ENCODE measurements around the gene ITGB8. TPM values are rescaled to one million over a fixed set of nuclear protein-coding genes. Genes with fewer than 3 reads are reported as not detected.

ITGB8 gene
- total and polyA plus RNA-seq, 4 experiments from 2014 or later: 0.11 to 0.12 TPM; not detected in 2

DNA sequence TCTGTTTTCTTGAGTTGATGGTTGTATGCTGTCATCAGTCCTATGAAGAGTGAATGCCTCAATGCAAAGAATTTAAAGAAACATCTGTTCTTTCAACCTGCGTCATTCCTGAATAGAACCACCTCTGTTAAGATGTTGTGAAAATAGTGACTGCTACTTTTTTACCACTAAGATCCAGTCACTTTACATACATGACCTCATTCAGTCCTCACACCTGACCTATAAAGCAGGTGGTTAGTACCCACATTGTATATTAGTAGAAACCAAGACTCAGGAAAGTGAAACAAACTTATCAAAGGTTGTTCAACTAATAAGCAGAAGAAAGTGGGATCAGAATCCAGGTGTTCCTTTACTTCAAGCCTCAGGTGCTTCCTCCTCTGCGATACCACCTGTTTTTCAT, 64.8 kb downstream of the ITGB8 start:
- no peaks in the 10 kb centered on the region for H3K27me3 ChIP-seq (ENCODE audit: insufficient read depth, low read length)
- intact Hi-C loops (cut with micrococcal nuclease): no loop called here
- no peak overlapping the region for H3K27ac Mint-ChIP-seq
- H3K4me3 Mint-ChIP-seq: no peak overlapping the region
- H3K4me1 ChIP-seq (ENCODE audit: insufficient read depth, low read length): no peaks in the 10 kb centered on the region
- DNase-seq: no peak
- peaks cover 0 to 1% (median 0%) of the 10 kb centered on the region in 8 donors for H3K9me3 Mint-ChIP-seq
- H3K36me3 ChIP-seq (ENCODE audit: insufficient read depth, low read length): no peaks in the 10 kb centered on the region
- ChIA-PET POLR2A (ENCODE audit: partially characterized antibody) (no interaction called here), CTCF (ENCODE audit: partially characterized antibody) (interaction anchor here (1.5 kb wide), 1 partner anchor 12 kb away, joined by 4 read pairs; no protein-coding TSS in a partner anchor)
- H3K4me1 Mint-ChIP-seq: no peaks in the 10 kb centered on the region
- no peak overlapping the region for H3K27ac ChIP-seq (ENCODE audit: low read depth, low read length)
- H3K36me3 Mint-ChIP-seq: no peaks in the 10 kb centered on the region
- no peak overlapping the region for H3K4me3 ChIP-seq (ENCODE audit: low read length in 2 of 2)
- no peaks in the 10 kb centered on the region for H3K27me3 Mint-ChIP-seq
- H3K9me3 ChIP-seq (ENCODE audit: control insufficient read depth in 1 of 2, low read length in 2 of 2): no peaks in the 10 kb centered on the region

DNA sequence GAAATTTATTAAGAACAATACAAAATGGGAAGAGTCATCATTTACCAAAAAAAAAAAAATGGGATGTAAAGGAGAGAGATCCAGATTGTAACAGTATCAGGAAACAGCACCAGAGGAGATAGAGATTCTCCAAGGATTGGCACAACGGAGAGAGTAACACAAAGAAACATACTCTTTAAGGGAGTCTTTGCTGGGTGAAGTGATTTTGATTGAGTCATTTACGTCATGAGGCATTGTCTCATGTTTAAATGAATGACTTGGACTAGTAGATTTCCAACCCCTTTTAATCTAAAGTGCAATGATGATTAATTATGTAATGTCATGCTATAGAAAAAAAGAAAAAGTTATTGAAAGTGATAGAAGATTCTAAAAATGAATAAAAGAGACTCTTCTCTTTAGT, 68.8 kb downstream of the ITGB8 start:
- no peaks in the 10 kb centered on the region for H3K27me3 Mint-ChIP-seq
- H3K9me3 ChIP-seq (ENCODE audit: control insufficient read depth in 1 of 2, low read length in 2 of 2): no peaks in the 10 kb centered on the region
- DNase-seq: no peak
- H3K36me3 Mint-ChIP-seq: no peaks in the 10 kb centered on the region
- no peak overlapping the region for H3K27ac ChIP-seq (ENCODE audit: low read depth, low read length)
- H3K4me1 Mint-ChIP-seq: no peaks in the 10 kb centered on the region
- H3K27me3 ChIP-seq (ENCODE audit: insufficient read depth, low read length): no peaks in the 10 kb centered on the region
- H3K4me1 ChIP-seq (ENCODE audit: insufficient read depth, low read length): no peaks in the 10 kb centered on the region
- CTCF ChIA-PET (ENCODE audit: partially characterized antibody): no interaction called here
- H3K9me3 Mint-ChIP-seq: no peaks in the 10 kb centered on the region
- intact Hi-C loops (cut with micrococcal nuclease): no loop called here
- no peak overlapping the region for H3K27ac Mint-ChIP-seq
- no peak overlapping the region for H3K4me3 ChIP-seq (ENCODE audit: low read length in 2 of 2)
- POLR2A ChIA-PET (ENCODE audit: partially characterized antibody): no interaction called here
- H3K4me3 Mint-ChIP-seq: no peak overlapping the region
- H3K36me3 ChIP-seq (ENCODE audit: insufficient read depth, low read length): no peaks in the 10 kb centered on the region

DNA sequence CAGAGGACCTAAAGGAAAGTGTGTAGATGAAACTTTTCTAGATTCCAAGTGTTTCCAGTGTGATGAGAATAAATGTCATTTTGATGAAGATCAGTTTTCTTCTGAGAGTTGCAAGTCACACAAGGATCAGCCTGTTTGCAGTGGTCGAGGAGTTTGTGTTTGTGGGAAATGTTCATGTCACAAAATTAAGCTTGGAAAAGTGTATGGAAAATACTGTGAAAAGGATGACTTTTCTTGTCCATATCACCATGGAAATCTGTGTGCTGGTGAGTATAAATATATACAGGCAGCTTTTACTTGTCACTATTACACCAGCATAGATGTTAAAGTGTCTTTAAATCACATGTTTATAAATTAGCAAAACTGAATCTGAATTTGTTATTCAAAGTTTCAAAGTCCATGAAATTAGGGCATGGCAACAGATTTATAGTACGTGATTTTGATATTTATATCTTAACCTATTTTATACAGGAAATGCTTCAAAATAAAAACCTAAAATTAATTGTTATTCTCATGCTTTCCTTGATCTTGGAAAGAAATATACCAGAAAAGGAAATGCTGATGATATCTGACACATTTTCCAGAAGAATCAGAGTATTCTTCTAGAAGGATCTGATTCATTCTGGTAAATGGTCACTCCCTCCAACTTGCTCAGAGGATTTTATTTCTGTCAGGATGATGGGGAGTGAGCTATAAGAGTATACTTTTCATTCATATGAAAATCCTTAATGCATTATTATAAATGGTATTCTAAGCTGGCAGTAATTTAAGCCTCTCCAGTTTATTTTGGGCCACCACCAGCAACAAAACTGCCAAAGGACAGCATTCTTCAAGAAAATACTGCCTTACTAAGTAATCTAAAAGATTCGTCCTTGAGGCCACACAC, 71.4 kb downstream of the ITGB8 start:
- intact Hi-C loops (cut with micrococcal nuclease): no loop called here
- no peak for DNase-seq
- H3K27ac ChIP-seq (ENCODE audit: low read depth, low read length): no peak overlapping the region
- no peaks in the 10 kb centered on the region for H3K27me3 ChIP-seq (ENCODE audit: insufficient read depth, low read length)
- ChIA-PET CTCF (ENCODE audit: partially characterized antibody) (no interaction called here), POLR2A (ENCODE audit: partially characterized antibody) (no interaction called here)
- no peaks in the 10 kb centered on the region for H3K9me3 ChIP-seq (ENCODE audit: control insufficient read depth in 1 of 2, low read length in 2 of 2)
- no peak overlapping the region for H3K4me3 ChIP-seq (ENCODE audit: low read length in 2 of 2)
- H3K36me3 Mint-ChIP-seq: no peaks in the 10 kb centered on the region
- no peaks in the 10 kb centered on the region for H3K9me3 Mint-ChIP-seq
- no peaks in the 10 kb centered on the region for H3K4me1 ChIP-seq (ENCODE audit: insufficient read depth, low read length)
- H3K27ac Mint-ChIP-seq: no peak overlapping the region
- H3K4me1 Mint-ChIP-seq: no peaks in the 10 kb centered on the region
- no peak overlapping the region for H3K4me3 Mint-ChIP-seq
- H3K36me3 ChIP-seq (ENCODE audit: insufficient read depth, low read length): no peaks in the 10 kb centered on the region
- no peaks in the 10 kb centered on the region for H3K27me3 Mint-ChIP-seq

DNA sequence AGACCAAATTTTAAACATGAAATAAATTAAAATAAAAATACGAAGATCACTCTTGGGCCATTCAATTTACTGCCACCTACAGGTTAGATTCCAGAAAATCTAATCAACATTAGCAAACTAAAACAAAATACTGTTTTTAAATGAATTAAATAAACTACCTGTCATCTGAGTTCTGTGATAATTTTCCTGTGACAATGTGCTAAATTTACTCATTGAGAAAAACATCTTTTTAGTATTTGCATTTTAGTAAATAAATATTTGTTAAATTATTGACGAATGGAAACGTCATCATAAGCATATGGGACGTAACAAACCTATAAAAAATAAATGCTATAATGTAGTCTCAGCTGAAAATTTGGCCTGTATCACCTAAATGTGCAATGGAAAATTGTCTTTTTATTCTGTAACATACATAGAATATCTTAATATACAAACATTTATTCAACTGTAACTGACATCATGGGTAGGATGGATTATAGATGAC, 72.1 kb downstream of the ITGB8 start:
- H3K4me3 ChIP-seq (ENCODE audit: low read length in 2 of 2): no peak overlapping the region
- no peaks in the 10 kb centered on the region for H3K4me1 ChIP-seq (ENCODE audit: insufficient read depth, low read length)
- no peaks in the 10 kb centered on the region for H3K4me1 Mint-ChIP-seq
- intact Hi-C loops (cut with micrococcal nuclease): no loop called here
- no peaks in the 10 kb centered on the region for H3K9me3 ChIP-seq (ENCODE audit: control insufficient read depth in 1 of 2, low read length in 2 of 2)
- no peaks in the 10 kb centered on the region for H3K36me3 ChIP-seq (ENCODE audit: insufficient read depth, low read length)
- no peak overlapping the region for H3K27ac Mint-ChIP-seq
- ChIA-PET CTCF (ENCODE audit: partially characterized antibody) (no interaction called here), POLR2A (ENCODE audit: partially characterized antibody) (no interaction called here)
- H3K4me3 Mint-ChIP-seq: no peak overlapping the region
- no peaks in the 10 kb centered on the region for H3K27me3 Mint-ChIP-seq
- peaks cover 0 to 3% (median 0%) of the 10 kb centered on the region in 8 donors for H3K9me3 Mint-ChIP-seq
- H3K27ac ChIP-seq (ENCODE audit: low read depth, low read length): no peak overlapping the region
- H3K36me3 Mint-ChIP-seq: no peaks in the 10 kb centered on the region
- DNase-seq: no peak
- H3K27me3 ChIP-seq (ENCODE audit: insufficient read depth, low read length): no peaks in the 10 kb centered on the region

DNA sequence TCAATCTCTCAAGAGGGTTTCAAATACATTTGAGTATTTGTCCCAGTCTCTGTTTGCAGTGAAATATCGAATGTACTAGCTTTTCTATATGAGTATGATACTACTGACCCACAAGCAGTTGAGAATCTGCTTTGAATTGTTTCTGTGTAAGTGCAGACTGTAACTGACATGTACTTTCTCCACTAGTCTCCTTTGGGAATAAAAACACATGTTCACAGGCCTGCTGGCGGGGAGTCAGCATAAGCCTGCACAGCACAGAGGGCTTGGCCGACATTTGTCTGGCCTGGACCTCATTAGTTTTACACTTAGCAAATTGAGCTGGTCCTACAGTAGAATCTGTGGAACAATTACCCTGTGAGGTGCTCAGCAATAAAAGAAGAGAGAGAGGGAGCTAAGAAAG, 72.6 kb downstream of the ITGB8 start:
- Mint-ChIP-seq H3K4me1 (no peaks in the 10 kb centered on the region), H3K9me3 (peaks cover 0 to 3% (median 0%) of the 10 kb centered on the region in 8 donors), H3K27ac (no peak overlapping the region), H3K4me3 (no peak overlapping the region), H3K27me3 (no peaks in the 10 kb centered on the region), H3K36me3 (no peaks in the 10 kb centered on the region)
- ChIA-PET POLR2A (ENCODE audit: partially characterized antibody) (no interaction called here), CTCF (ENCODE audit: partially characterized antibody) (interaction anchor here (1.1 kb wide), 1 partner anchor 11 kb away, joined by 3 read pairs; no protein-coding TSS in a partner anchor)
- DNase-seq: no peak
- Histone ChIP-seq H3K27ac (ENCODE audit: low read depth, low read length) (no peak overlapping the region), H3K9me3 (ENCODE audit: control insufficient read depth in 1 of 2, low read length in 2 of 2) (no peaks in the 10 kb centered on the region), H3K27me3 (ENCODE audit: insufficient read depth, low read length) (no peaks in the 10 kb centered on the region), H3K36me3 (ENCODE audit: insufficient read depth, low read length) (no peaks in the 10 kb centered on the region), H3K4me1 (ENCODE audit: insufficient read depth, low read length) (no peaks in the 10 kb centered on the region), H3K4me3 (ENCODE audit: low read length in 2 of 2) (no peak overlapping the region)
- intact Hi-C loops (cut with micrococcal nuclease): no loop called here

DNA sequence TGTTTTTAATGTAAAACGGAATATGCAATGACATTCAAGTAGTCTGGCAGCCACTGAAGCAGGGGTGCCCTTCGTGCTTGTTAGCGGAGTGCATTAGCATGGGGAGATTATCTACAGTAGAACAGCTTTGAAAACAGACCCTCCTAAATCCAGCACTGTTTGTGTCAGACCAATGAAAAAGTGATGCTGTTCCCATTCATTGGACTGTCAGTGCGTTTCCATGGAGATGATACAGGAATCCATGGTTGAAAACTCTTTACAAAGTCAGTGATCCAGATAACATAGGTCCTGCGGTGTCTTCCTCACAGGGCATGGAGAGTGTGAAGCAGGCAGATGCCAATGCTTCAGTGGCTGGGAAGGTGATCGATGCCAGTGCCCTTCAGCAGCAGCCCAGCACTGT, 73.6 kb downstream of the ITGB8 start:
- H3K36me3 ChIP-seq (ENCODE audit: insufficient read depth, low read length): no peaks in the 10 kb centered on the region
- H3K4me3 ChIP-seq (ENCODE audit: low read length in 2 of 2): no peak overlapping the region
- Mint-ChIP-seq H3K4me1 (no peaks in the 10 kb centered on the region), H3K27ac (no peak overlapping the region), H3K4me3 (no peak overlapping the region), H3K9me3 (peaks cover 0 to 3% (median 0%) of the 10 kb centered on the region in 8 donors), H3K27me3 (no peaks in the 10 kb centered on the region), H3K36me3 (no peaks in the 10 kb centered on the region)
- intact Hi-C loops (cut with micrococcal nuclease): no loop called here
- H3K4me1 ChIP-seq (ENCODE audit: insufficient read depth, low read length): no peaks in the 10 kb centered on the region
- ChIA-PET POLR2A (ENCODE audit: partially characterized antibody) (no interaction called here), CTCF (ENCODE audit: partially characterized antibody) (interaction anchor here (1.1 kb wide), 1 partner anchor 12 kb away, joined by 3 read pairs; no protein-coding TSS in a partner anchor)
- H3K27ac ChIP-seq (ENCODE audit: low read depth, low read length): no peak overlapping the region
- H3K9me3 ChIP-seq (ENCODE audit: control insufficient read depth in 1 of 2, low read length in 2 of 2): no peaks in the 10 kb centered on the region
- no peaks in the 10 kb centered on the region for H3K27me3 ChIP-seq (ENCODE audit: insufficient read depth, low read length)
- DNase-seq: no peak

DNA sequence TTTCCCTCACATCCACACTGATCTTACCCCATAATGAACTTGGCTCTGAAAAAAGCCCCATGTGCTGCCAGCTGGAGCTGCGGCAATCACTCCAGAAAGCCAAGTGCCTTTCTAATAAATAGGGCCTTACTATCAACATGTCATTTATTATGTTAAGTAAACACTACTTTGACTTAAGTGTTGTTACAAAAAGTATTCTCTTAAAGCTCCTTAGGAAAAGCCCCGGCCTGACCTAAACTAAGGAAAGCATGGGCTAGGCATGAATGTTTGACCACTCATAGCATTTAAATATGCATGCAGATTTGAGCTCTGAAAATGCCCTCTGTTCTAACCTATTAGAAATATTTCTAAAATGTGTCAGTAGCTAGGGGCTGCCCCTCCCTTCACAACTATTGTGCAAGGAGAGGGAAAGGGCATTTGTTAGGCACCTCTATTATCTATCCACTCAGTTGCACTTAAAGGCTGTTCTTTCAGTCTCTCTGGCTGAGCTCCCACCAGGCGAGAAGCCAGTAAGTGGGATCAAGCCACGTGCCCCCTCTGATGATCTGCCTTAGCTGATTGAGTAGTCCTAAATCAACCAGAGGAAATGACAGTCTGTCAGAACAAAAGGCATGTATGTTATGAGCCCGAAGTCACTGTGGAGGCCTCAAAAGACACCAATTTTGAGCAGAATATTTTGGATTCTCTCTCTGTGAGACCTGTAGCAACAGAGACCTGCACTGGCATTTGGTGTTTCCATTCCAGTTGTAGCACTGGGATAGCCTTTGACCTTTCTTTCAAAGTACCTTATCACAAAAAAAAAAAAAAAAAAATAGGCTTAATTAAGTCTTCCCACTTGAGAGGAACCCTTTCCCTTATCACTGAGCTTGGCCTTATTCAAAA, 77.1 kb downstream of the ITGB8 start:
- Mint-ChIP-seq H3K27ac (no peak overlapping the region), H3K9me3 (peaks cover 0 to 3% (median 0%) of the 10 kb centered on the region in 8 donors), H3K27me3 (no peaks in the 10 kb centered on the region), H3K4me1 (no peaks in the 10 kb centered on the region), H3K4me3 (no peak overlapping the region), H3K36me3 (no peaks in the 10 kb centered on the region)
- no peak for DNase-seq
- CTCF ChIA-PET (ENCODE audit: partially characterized antibody): interaction anchor here (0.6 to 1.8 kb wide), 2 partner anchors 11 to 605 kb away, joined by 3 to 4 read pairs; no protein-coding TSS in a partner anchor
- POLR2A ChIA-PET (ENCODE audit: partially characterized antibody): no interaction called here
- H3K4me1 ChIP-seq (ENCODE audit: insufficient read depth, low read length): no peaks in the 10 kb centered on the region
- no peaks in the 10 kb centered on the region for H3K36me3 ChIP-seq (ENCODE audit: insufficient read depth, low read length)
- no peaks in the 10 kb centered on the region for H3K9me3 ChIP-seq (ENCODE audit: control insufficient read depth in 1 of 2, low read length in 2 of 2)
- intact Hi-C loops (cut with micrococcal nuclease): no loop called here
- H3K27me3 ChIP-seq (ENCODE audit: insufficient read depth, low read length): no peaks in the 10 kb centered on the region
- H3K4me3 ChIP-seq (ENCODE audit: low read length in 2 of 2): no peak overlapping the region
- H3K27ac ChIP-seq (ENCODE audit: low read depth, low read length): no peak overlapping the region

All from CD4-positive, alpha-beta memory T cell (primary cell).